CD4-positive, alpha-beta T cell treated with Interferon alpha-2 for 1 hour (primary cell): ENCODE measurements around the gene ERICH2.

Source experiments
- DNase-seq, 2 donors: peaks; one replicate each; pipeline ENCODE4 v3.0.0-alpha.2; 2020 to 2022

ERICH2 gene

DNA sequence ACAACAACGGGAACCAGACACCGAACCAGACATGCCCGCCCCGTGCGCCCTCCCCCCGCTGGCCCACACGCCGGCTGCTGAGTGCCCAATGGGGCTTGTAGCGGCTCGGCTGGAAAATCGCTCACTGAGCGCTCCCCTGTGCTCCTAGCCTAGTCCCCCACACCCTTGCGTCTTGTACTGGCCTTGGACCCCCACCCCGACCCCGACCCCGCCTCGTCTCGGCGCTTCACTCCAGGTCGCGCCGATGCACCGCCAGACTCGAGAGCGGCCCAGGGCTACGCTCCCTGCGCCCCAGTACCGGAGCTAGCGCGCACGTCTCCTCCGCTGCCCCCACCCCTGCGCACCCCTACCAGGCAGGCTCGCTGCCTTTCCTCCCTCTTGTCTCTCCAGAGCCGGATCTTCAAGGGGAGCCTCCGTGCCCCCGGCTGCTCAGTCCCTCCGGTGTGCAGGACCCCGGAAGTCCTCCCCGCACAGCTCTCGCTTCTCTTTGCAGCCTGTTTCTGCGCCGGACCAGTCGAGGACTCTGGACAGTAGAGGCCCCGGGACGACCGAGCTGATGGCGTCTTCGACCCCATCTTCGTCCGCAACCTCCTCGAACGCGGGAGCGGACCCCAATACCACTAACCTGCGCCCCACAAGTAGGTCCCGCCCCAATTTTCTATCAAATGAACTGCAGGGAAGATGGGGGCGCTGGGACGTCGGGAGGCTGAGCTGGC, 48.0 kb downstream of the ERICH2 start:
- no peak for DNase-seq

- DNase-seq, result no peak
Measured at GRCh38 chr2:170818752-170819470, 48.7 kb downstream of the ERICH2 start.

DNA sequence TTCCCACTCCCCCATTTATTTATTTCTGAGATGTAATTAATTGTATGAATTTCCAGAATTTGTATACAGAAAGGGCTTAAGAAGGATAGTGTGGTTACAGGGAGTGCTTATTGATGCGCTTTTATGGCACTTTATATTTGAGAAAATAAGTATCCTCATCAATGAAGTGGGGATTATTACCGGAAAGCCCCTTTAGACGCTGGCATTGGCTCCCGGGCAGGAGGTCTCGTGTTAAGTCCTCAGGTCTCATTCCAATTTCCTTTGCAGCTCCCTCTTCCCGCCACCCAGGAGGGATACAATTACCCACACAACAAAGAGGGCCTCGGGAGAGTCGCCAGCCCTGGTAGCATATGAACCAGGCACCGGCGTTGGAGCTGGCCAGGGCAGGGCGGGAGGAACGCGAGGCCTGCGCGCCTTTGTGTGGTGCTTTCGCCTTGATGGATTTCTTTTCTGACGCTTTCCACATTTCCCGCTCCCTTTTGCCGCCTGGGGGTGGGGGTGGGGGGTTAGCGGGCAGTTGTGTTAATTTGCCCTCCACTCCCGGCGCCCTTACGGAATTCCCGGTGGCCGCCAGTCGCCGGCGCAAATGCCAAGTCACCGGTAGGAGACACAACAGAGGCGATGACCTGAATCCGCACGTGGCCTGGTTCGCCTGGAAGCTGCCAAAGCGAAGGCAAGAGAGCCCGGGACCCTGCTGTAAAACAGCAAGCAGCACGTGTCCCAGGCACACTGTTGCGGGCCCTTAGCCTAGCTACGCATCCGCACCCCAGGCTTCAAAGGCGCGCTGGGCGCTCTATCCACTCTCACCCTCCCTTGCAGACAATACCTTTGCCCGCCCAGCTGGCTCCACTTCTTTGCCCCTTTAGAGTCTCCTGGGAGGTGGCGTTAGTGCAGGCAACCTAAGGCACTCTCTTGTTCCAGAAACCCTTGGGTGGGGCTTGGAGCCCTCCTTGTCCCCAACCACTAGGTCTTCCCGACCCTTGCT, 49.8 kb downstream of the ERICH2 start:
- DNase-seq, result no peak

- DNase-seq, result peak in 1 of 2 donors; percentile 71
Measured at GRCh38 chr2:170820757-170821530, 50.8 kb downstream of the ERICH2 start.

DNA sequence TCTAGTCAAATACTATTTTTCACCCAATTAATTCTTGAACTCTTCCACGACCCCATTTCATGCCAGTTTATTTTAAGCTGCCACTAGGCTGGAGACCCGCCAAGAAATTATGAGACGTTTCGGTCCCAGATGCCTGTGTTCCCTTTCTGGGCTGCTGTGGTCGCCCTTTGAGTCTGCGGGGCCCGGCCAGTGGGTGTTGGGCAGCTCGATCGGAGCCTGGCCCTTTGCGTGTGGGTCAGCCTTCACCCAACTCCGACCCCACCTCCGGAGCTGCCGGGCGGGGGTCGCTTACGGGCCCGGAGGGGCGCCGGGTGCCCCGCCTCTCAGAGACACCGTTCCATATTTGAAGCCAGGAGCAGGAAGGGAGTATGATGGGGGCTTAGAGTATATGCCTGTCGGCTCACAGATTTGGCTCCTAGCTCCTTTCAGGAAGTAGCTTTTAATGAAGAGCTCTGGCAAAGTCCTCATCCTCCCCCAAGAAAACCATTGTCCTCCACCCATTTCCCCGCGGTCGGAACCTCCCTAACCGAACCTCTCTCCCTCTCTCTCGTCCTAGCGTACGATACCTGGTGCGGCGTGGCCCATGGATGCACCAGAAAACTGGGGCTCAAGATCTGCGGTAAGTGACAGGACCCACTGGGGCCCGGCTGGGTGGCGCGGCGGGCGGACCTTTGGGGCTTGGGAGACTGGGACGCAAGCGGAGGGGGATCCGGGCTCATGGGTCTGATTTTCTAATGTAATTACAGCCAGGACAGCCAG, 51.5 kb downstream of the ERICH2 start:
- no peak for DNase-seq

- no peak for DNase-seq
Measured at GRCh38 chr2:170822290-170823087, 52.3 kb downstream of the ERICH2 start.

- no peak for DNase-seq
Measured at GRCh38 chr2:170823088-170823897, 53.1 kb downstream of the ERICH2 start.

DNA sequence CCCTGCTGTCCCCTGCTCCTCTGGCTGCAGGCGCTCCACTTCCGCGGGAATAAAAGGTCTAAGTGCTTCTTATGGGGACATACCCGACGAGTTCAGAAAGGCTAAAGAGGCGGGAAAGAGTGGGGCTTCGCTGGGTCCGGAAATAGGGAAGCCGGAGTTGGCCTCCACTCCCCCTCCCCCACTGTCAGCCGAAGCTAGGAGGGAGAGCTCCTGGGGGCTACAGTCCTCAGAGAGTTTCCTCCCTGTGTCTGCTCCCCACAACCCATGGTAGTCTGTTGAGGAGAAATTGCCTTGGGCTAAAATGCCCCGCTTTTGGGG, 53.7 kb downstream of the ERICH2 start:
- no peak for DNase-seq

GRCh38 chr2:170824526-170825015, 54.4 kb downstream of the ERICH2 start:
- DNase-seq, result no peak

DNA sequence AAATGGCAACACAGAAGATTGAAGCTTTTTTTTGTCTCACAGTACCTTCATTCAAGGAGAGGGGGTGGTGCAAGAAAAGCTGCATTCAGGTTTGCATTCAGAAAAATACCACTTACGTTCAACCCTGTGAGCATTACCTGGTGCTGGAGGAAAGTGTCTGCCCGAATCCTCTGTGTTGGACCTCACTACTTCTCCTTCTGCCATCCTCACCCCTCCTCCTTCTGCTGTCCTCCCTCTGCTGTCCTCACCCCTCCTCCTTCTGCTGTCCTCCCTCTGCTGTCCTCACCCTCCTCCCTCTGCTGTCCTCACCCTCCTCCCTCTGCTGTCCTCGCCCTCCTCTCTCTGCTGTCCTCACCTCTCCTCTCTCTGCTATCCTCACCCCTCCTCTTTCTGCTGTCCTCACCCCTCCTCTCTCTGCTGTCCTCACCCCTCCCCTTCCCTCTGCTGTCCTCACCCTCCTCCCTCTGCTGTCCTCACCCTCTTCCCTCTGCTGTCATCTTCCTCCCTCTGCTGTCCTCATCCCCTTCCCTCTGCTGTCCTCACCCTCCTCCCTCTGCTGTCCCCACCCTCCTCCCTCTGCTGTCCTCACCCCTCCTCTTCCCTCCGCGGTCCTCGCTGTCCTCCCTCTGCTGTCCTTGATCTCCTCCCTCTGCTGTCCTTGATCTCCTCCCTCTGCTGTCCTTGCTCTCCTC, 57.8 kb downstream of the ERICH2 start:
- no peak for DNase-seq

- DNase-seq, result no peak
Measured at GRCh38 chr2:170828533-170828916, 58.3 kb downstream of the ERICH2 start.

- DNase-seq, result no peak
Measured at GRCh38 chr2:170829036-170829435, 58.9 kb downstream of the ERICH2 start.

GRCh38 chr2:170830166-170830565, 60.0 kb downstream of the ERICH2 start:
- no peak for DNase-seq

- DNase-seq, result no peak
Measured at GRCh38 chr2:170831115-170831514, 60.9 kb downstream of the ERICH2 start.

- no peak for DNase-seq
Measured at GRCh38 chr2:170836027-170836426, 65.8 kb downstream of the ERICH2 start.

DNA sequence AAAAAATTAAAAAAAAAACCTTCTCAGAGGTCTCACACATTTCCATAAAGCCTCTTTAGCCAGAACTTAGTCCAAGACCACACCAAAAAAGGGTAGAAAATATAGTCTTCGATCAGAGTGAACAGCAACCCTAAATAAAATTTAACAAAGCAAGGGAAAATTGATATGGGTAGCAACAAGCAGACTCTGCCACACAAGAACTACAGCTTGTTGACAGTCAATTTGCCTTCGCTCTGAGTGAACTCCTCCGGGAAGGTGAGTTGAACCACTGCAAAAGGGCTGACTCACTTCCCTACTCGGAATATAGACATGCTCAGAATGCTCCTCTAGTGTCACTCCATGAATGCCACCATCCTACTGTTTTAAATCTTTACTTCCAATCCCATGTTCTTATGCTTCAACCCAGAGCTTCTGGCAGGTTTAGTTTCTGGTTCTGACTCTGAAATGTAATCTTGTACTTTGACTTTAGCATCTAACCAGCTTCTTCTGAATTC, 70.6 kb downstream of the ERICH2 start:
- DNase-seq, result no peak

- no peak for DNase-seq
Measured at GRCh38 chr2:170842785-170843184, 72.6 kb downstream of the ERICH2 start.

DNA sequence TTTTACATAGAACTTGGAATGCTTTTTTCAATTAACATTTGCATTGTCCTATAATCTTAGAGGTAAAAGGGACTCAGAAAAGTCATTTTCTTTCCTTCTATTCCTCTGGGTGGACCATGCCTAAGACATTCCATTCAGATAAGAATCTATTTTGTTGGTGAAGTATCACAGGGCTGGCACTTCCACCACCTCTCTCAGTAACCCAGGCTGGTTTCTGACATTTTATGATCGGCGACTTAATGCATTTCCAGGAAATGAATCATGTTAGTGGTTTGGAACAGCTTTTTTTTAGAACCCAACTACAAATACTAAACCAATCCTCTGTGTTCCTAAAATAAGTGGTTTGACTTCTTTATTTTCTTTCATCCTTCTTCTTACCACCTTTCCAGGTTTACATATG, 73.5 kb downstream of the ERICH2 start:
- peak in 1 of 2 donors; percentile 36 for DNase-seq

DNA sequence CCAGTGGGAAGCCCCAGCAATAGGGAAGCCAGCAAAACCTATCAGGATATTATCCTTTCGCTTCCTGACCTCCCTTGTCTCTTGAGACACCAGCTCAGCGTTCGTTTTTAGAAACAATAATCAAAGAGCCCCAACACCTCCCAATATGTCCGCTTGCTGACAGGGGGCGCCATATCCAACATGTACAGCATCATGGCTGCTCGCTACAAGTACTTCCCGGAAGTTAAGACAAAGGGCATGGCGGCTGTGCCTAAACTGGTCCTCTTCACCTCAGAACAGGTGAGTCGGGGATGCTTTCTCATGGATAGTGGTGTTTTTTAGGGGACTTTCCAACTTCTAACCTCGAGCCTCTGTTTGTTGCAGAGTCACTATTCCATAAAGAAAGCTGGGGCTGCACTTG, 75.2 kb downstream of the ERICH2 start:
- DNase-seq, result no peak
